Forelimb muscle (tissue), 1 donor: ENCODE data around the gene ESPL1. TPM values are rescaled to one million over a fixed set of nuclear protein-coding genes. Genes with fewer than 3 reads are reported as not detected.

Experiments used
- DNase-seq: peaks from one replicate; pipeline ENCODE4 v3.0.0-alpha.2; 2013; ENCODE audit warnings: low read depth
- polyA plus RNA-seq: library from polyadenylated mRNA; unstranded; fragments of 120-200 nt; gene quantifications from one replicate; pipeline ENCODE4 v1.2.1, GENCODE V29; 2013; ENCODE audit not compliant: insufficient read length

ESPL1 gene
- polyA plus RNA-seq, 1 donor: 4.3 TPM

GRCh38 chr12:53231671-53231920 lies 36.5 kb upstream of the ESPL1 start:
- DNase-seq: no peak

GRCh38 chr12:53231921-53232645 lies 36.0 kb upstream of the ESPL1 start, which contains the start of gene RARG:
Gene RARG, minus strand, starts transcription at chr12:53232209. Its CDS starts 4,664 bp downstream, at chr12:53227545.
- DNase-seq: no peak

- no peak for DNase-seq
These were observed 35.2 kb upstream of the ESPL1 start for GRCh38 chr12:53232646-53233461.

GRCh38 chr12:53233671-53234121 lies 34.4 kb upstream of the ESPL1 start:
- no peak for DNase-seq

- no peak for DNase-seq
These were observed 33.7 kb upstream of the ESPL1 start for GRCh38 chr12:53234271-53234914.

GRCh38 chr12:53235164-53235563 lies 32.9 kb upstream of the ESPL1 start:
- DNase-seq: no peak

GRCh38 chr12:53235742-53236442 lies 32.2 kb upstream of the ESPL1 start:
- no peak for DNase-seq

- no peak for DNase-seq
These were observed 31.5 kb upstream of the ESPL1 start for GRCh38 chr12:53236443-53237111.

- DNase-seq: no peak
These were observed 28.3 kb upstream of the ESPL1 start for GRCh38 chr12:53239643-53240258.

- no peak for DNase-seq
These were observed 26.3 kb upstream of the ESPL1 start for GRCh38 chr12:53241623-53242412.

GRCh38 chr12:53244337-53244736 lies 23.8 kb upstream of the ESPL1 start:
- no peak for DNase-seq

- no peak for DNase-seq
These were observed 22.8 kb upstream of the ESPL1 start for GRCh38 chr12:53245286-53245685.

- no peak for DNase-seq
These were observed 16.4 kb upstream of the ESPL1 start for GRCh38 chr12:53251477-53252348.

- no peak for DNase-seq
These were observed 15.7 kb upstream of the ESPL1 start for GRCh38 chr12:53252349-53252916.

- no peak for DNase-seq
These were observed 14.8 kb upstream of the ESPL1 start for GRCh38 chr12:53253298-53253697.

- no peak for DNase-seq
These were observed 13.1 kb upstream of the ESPL1 start for GRCh38 chr12:53254816-53255545.

GRCh38 chr12:53255996-53256395 lies 12.1 kb upstream of the ESPL1 start:
- no peak for DNase-seq
